Hepatocyte (in vitro differentiated cells): ENCODE results near the gene LGALS9C. TPM values are rescaled to one million over a fixed set of nuclear protein-coding genes. Genes with fewer than 3 reads are reported as not detected.
"Not testable (repeated sequence)": the region's sequence is repeated elsewhere in the genome, so short reads cannot be mapped to it uniquely, and the experiment has no call there.

Source experiments
- DNase-seq: peaks from one replicate; pipeline ENCODE4 v3.0.0-alpha.2; 2016; ENCODE audit warnings: low spot score
- H2AFZ ChIP-seq: fragments of 200-600 bp; sonication (generic); 2 replicates; pipeline ENCODE4 v1.6.0; 2016; ENCODE audit warnings: antibody characterized with exemption, mild to moderate bottlenecking
- H3K27ac ChIP-seq: fragments of 200-600 bp; sonication (generic); 2 replicates; pipeline ENCODE4 v1.5.1; 2016; ENCODE audit warnings: mild to moderate bottlenecking
- H3K27me3 ChIP-seq: fragments of 200-600 bp; sonication (generic); 2 replicates; pipeline ENCODE4 v1.6.1; 2016
- H3K36me3 ChIP-seq: fragments of 200-600 bp; sonication (generic); replicated peaks from 2 replicates; pipeline ENCODE4 v1.5.1; 2016; ENCODE audit warnings: low read depth; ENCODE audit not compliant: insufficient read depth
- H3K4me1 ChIP-seq: fragments of 200-600 bp; sonication (generic); 2 replicates; pipeline ENCODE4 v1.5.1; 2016; ENCODE audit warnings: mild to moderate bottlenecking, moderate library complexity; ENCODE audit not compliant: insufficient read depth
- H3K4me2 ChIP-seq: fragments of 200-600 bp; sonication (generic); 2 replicates; pipeline ENCODE4 v1.6.0; 2016
- H3K4me3 ChIP-seq: fragments of 200-600 bp; sonication (generic); 2 replicates; pipeline ENCODE4 v1.5.1; 2016; ENCODE audit warnings: mild to moderate bottlenecking
- H3K79me2 ChIP-seq: fragments of 200-600 bp; sonication (generic); 2 replicates; pipeline ENCODE4 v1.6.0; 2017; ENCODE audit warnings: mild to moderate bottlenecking
- H3K9me2 ChIP-seq: fragments of 200-600 bp; sonication (generic); replicated peaks from 2 replicates; pipeline ENCODE4 v1.6.0; 2017; ENCODE audit warnings: mild to moderate bottlenecking; ENCODE audit not compliant: insufficient read depth
- H3K9me3 ChIP-seq: fragments of 200-600 bp; sonication (generic); 2 replicates; pipeline ENCODE4 v1.5.1; 2016; ENCODE audit warnings: low read depth, mild to moderate bottlenecking
- H4K20me1 ChIP-seq: fragments of 200-600 bp; sonication (generic); 2 replicates; pipeline ENCODE4 v1.6.0; 2016; ENCODE audit warnings: mild to moderate bottlenecking; ENCODE audit not compliant: insufficient read depth, poor library complexity, severe bottlenecking
- WGBS: methylation state at CpG from one replicate; pipeline ENCODE4 v1.1.6; 2016; ENCODE audit warnings: low lambda C conversion rate; ENCODE audit errors: missing lambda C conversion rate; 5-methylcytosine and 5-hydroxymethylcytosine counted together
- polyA plus RNA-seq: library from polyadenylated mRNA; unstranded; fragments of >200 nt; fragmentation: Nextera tagmentation; extraction: Ambion mirVana; gene quantifications from 2 replicates; pipeline ENCODE4 v1.2.1, GENCODE V29; 2016
- total RNA-seq: library from RNA; depleted of rRNA; stranded (reverse); fragments of >200 nt; gene quantifications from 2 replicates; pipeline ENCODE4 v1.2.3, GENCODE V29; 2014

LGALS9C gene
- not detected in 2 replicates for total RNA-seq
- not detected in 2 replicates for polyA plus RNA-seq

GRCh38 chr17:18476508-18477308 is at the start of gene LGALS9C:
Gene LGALS9C (plus strand): TSS chr17:18476789. CDS start chr17:18476855, 66 bp downstream.
- DNase-seq, H3K9me2 ChIP-seq, H2AFZ ChIP-seq, H3K36me3 ChIP-seq, H3K27ac ChIP-seq, H3K27me3 ChIP-seq, H3K79me2 ChIP-seq, H3K4me1 ChIP-seq, H3K9me3 ChIP-seq, H4K20me1 ChIP-seq, H3K4me2 ChIP-seq, H3K4me3 ChIP-seq: not testable (repeated sequence)
- WGBS, result 86% methylated on average over 7 of the region's 9 CpGs

- H3K27ac ChIP-seq, H3K4me3 ChIP-seq, H4K20me1 ChIP-seq, H3K9me3 ChIP-seq, H3K79me2 ChIP-seq, H3K4me2 ChIP-seq, H3K27me3 ChIP-seq, H3K36me3 ChIP-seq, H3K4me1 ChIP-seq, H2AFZ ChIP-seq, H3K9me2 ChIP-seq, DNase-seq: not testable (repeated sequence)
- WGBS, result no CpG with 5 or more reads among the region's 9 CpGs
These were observed 44.4 kb upstream of the LGALS9C start for GRCh38 chr17:18432206-18432605.

GRCh38 chr17:18439465-18439870 is 37.1 kb upstream of the LGALS9C start:
- not testable (repeated sequence) for H2AFZ ChIP-seq, DNase-seq, H3K4me1 ChIP-seq, H4K20me1 ChIP-seq, H3K4me2 ChIP-seq, H3K79me2 ChIP-seq, H3K9me2 ChIP-seq, H3K27ac ChIP-seq, H3K27me3 ChIP-seq, H3K36me3 ChIP-seq, H3K9me3 ChIP-seq, H3K4me3 ChIP-seq
- WGBS, result 67% methylated on average over 1 of the region's 9 CpGs

- not testable (repeated sequence) for H3K79me2 ChIP-seq, DNase-seq
These were observed 34.5 kb upstream of the LGALS9C start for GRCh38 chr17:18442093-18442492.

GRCh38 chr17:18442532-18442931 is 34.1 kb upstream of the LGALS9C start:
- not testable (repeated sequence) for H3K79me2 ChIP-seq, H3K9me3 ChIP-seq, H3K36me3 ChIP-seq, H3K4me3 ChIP-seq, H3K27ac ChIP-seq, H3K4me1 ChIP-seq, H2AFZ ChIP-seq, H3K9me2 ChIP-seq, H3K27me3 ChIP-seq, H4K20me1 ChIP-seq, DNase-seq, H3K4me2 ChIP-seq
- 100% methylated on average over 1 of the region's 4 CpGs for WGBS

More at GRCh38 chr17:18442093-18442492, 34.5 kb upstream of the LGALS9C start:
- H4K20me1 ChIP-seq, H3K9me3 ChIP-seq, H3K9me2 ChIP-seq, H3K4me2 ChIP-seq, H3K4me1 ChIP-seq, H3K27me3 ChIP-seq, H2AFZ ChIP-seq, H3K36me3 ChIP-seq, H3K27ac ChIP-seq, H3K4me3 ChIP-seq: not testable (repeated sequence)
- WGBS, result no CpG with 5 or more reads among the region's 9 CpGs

GRCh38 chr17:18447476-18448205 is 28.9 kb upstream of the LGALS9C start:
- not testable (repeated sequence) for DNase-seq, H4K20me1 ChIP-seq, H3K4me2 ChIP-seq, H3K4me3 ChIP-seq, H3K9me2 ChIP-seq, H3K27ac ChIP-seq, H2AFZ ChIP-seq, H3K4me1 ChIP-seq, H3K79me2 ChIP-seq, H3K9me3 ChIP-seq, H3K36me3 ChIP-seq, H3K27me3 ChIP-seq
- WGBS, result 95% methylated on average over 7 of the region's 9 CpGs

GRCh38 chr17:18448311-18448710 is 28.3 kb upstream of the LGALS9C start:
- H3K4me2 ChIP-seq, H3K4me3 ChIP-seq, H3K4me1 ChIP-seq, H3K9me3 ChIP-seq, H3K79me2 ChIP-seq, H2AFZ ChIP-seq, H3K27ac ChIP-seq, H3K27me3 ChIP-seq, H3K9me2 ChIP-seq, H4K20me1 ChIP-seq, H3K36me3 ChIP-seq, DNase-seq: not testable (repeated sequence)
- WGBS, result no CpG with 5 or more reads among the region's 2 CpGs

GRCh38 chr17:18449833-18450232 is 26.8 kb upstream of the LGALS9C start:
- not testable (repeated sequence) for H3K9me3 ChIP-seq, H3K27ac ChIP-seq, DNase-seq, H3K79me2 ChIP-seq, H3K27me3 ChIP-seq, H3K36me3 ChIP-seq, H2AFZ ChIP-seq, H3K4me2 ChIP-seq, H3K9me2 ChIP-seq, H3K4me1 ChIP-seq, H4K20me1 ChIP-seq, H3K4me3 ChIP-seq
- WGBS, result 100% methylated on average over 2 of the region's 7 CpGs

- not testable (repeated sequence) for H3K27ac ChIP-seq, H3K36me3 ChIP-seq, H3K27me3 ChIP-seq, H2AFZ ChIP-seq, H4K20me1 ChIP-seq, H3K4me2 ChIP-seq, H3K4me1 ChIP-seq, H3K79me2 ChIP-seq, DNase-seq, H3K4me3 ChIP-seq, H3K9me3 ChIP-seq, H3K9me2 ChIP-seq
- 77% methylated on average over 5 of the region's 7 CpGs for WGBS
These were observed 25.6 kb upstream of the LGALS9C start for GRCh38 chr17:18450998-18451397.
